C4-2B (cell line): ENCODE data around the gene GHRH.

Experiments
- H3K27ac ChIP-seq: fragments of 450-650 bp; 2 replicates; pipeline ENCODE4 v1.5.1; 2017
- ZFX ChIP-seq: fragments of 450-650 bp; IDR thresholded peaks from 2 replicates; pipeline ENCODE4 v1.6.1; 2017
- TF ChIP-seq, protein P1 (sequence below): fragments of 450-650 bp; conservative IDR thresholded peaks from 2 replicates; pipeline ENCODE4 v1.5.1; 2017; ENCODE audit warnings: mild to moderate bottlenecking

Gene GHRH

DNA sequence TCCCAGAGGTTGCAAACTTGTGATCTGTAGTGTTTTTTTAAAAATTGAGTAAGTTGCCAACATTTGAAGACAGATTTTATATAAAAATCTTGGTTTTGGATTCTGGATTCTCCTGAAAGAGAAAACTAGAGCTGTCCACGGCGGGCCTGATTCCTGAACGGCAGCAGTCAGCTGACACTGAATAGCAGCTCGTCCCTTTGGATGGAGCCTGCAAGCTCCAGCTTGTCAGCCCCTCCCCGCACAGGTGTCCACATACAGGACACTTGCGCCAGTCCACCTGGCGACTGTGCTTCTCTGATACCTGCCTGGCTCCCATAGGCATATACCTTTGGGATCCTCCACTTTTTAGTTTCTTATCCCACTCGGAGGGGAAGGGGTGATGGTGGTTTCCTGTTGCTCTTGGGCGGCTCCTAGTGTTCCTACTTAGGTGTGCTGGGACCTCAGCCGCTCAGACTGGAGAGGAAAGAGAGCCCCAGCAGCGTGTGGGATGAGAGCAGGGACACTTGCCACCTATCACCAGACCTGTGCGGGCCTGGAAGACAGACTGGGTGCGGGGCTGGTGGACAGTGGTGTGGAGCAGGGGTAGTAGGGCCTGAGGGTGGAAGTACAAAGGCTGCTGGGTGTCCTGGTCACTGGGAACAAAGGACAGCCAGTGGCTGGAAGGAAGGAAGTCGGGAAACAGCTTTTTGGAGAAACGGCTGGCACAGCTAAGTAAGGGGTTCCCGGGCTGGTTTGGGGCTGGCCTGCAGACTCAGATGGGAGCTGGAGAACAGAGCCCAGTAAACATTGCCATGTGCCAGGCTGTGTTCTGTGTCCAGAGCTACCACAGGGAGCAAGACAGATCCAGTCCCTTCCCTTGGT is 18.3 kb downstream of the GHRH start:
- H3K27ac ChIP-seq = no peak overlapping the region
- TF ChIP-seq, protein P1, sequence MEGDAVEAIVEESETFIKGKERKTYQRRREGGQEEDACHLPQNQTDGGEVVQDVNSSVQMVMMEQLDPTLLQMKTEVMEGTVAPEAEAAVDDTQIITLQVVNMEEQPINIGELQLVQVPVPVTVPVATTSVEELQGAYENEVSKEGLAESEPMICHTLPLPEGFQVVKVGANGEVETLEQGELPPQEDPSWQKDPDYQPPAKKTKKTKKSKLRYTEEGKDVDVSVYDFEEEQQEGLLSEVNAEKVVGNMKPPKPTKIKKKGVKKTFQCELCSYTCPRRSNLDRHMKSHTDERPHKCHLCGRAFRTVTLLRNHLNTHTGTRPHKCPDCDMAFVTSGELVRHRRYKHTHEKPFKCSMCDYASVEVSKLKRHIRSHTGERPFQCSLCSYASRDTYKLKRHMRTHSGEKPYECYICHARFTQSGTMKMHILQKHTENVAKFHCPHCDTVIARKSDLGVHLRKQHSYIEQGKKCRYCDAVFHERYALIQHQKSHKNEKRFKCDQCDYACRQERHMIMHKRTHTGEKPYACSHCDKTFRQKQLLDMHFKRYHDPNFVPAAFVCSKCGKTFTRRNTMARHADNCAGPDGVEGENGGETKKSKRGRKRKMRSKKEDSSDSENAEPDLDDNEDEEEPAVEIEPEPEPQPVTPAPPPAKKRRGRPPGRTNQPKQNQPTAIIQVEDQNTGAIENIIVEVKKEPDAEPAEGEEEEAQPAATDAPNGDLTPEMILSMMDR = no peak
- TF ChIP-seq ZFX = no peak

DNA sequence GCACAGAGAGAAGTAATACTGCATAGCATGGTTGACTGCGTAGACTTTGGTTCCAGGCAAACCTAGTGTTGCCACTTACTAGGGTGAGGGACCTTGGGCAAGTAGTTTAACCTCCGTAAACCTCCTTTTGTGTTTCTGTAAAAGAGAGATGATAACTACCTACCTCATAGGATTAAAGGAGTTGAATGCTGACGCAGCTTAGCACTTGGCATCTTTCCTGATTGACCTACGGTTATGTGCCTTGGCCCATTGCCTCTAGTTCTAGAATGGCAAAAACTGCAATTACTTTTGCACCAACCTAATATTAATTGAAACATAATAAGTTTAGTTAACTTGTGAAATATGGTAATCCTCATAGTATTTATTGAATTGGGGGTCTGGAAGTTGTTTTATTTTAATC is 19.1 kb downstream of the GHRH start:
- TF ChIP-seq, protein P1 = no peak
- no peak for TF ChIP-seq ZFX

DNA sequence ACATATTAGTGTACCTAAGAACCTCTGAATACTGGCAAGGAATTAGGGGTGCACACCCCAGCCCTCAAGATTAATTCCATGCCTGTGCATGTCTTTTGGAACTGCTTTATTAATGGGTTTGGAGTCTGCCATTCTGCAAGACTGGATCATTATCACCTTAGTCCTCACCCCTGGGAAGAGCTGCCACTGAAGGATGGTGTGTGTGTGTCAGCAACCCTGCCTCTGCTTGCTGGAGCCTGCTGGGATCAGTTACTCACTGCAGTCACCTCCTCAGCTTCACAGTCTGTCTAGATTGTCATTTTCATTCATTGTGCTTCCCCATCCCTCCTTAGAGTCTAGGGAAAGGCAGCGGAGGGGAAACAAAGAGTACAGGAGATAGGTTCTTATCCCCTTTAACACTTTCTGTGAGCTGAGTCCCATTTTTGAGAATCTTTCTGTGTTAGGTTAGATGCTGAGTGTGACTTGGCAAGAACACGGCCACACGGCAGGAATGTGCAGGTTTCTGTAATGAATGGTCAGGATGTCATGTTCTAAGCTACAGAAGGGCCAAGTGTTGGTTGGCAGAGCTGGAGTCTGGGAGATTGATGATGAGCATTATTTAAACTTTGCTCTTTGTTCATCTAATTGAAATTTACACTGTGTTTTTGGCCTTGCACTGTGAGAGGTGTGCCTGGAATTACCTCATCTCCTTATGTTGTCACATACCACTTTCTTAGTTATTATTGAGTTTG is 21.1 kb downstream of the GHRH start:
- no peak overlapping the region for H3K27ac ChIP-seq
- TF ChIP-seq ZFX = no peak
- TF ChIP-seq, protein P1 = no peak

More for the DNA sequence above, 19.1 kb downstream of the GHRH start:
- no peak overlapping the region for H3K27ac ChIP-seq

- H3K27ac ChIP-seq = no peak overlapping the region
- TF ChIP-seq, protein P1 = no peak
- TF ChIP-seq ZFX = no peak
Measured at GRCh38 chr20:37238935-37239451, 22.6 kb downstream of the GHRH start.

DNA sequence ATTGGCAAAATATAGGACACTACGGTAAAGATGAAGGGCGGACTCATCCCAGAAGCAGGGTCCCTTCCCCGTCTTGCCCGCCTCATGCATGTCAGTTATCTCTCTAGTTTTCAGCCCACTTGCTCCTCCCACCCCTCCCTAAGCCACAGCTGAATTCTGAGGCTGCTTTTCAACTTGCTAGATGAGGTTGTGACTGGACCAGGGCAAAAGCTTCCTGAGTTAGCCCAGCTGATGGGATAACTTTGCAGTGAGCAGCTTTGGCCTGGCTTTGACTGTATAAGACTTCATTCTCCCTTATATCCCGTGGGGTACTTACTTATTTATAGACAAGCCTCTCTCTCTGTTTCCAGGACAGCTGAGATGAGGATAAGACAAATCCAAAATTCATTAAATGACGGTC is 23.2 kb downstream of the GHRH start:
- TF ChIP-seq ZFX = no peak
- TF ChIP-seq, protein P1 = no peak
- no peak overlapping the region for H3K27ac ChIP-seq

- no peak overlapping the region for H3K27ac ChIP-seq
- no peak for TF ChIP-seq ZFX
- TF ChIP-seq, protein P1 = no peak
Measured at GRCh38 chr20:37237656-37238055, 24.0 kb downstream of the GHRH start.

- H3K27ac ChIP-seq = no peak overlapping the region
- TF ChIP-seq, protein P1 = no peak
- no peak for TF ChIP-seq ZFX
Measured at GRCh38 chr20:37236462-37236861, 25.2 kb downstream of the GHRH start.
